Stomach smooth muscle (tissue), 2 donors: ENCODE data around the gene SMYD3.
"Not testable (repeated sequence)": the region's sequence is repeated elsewhere in the genome, so short reads cannot be mapped to it uniquely, and the experiment has no call there.

Experiments
- H3K27ac ChIP-seq: one replicate; pipeline ENCODE4 v1.7.0; 2013; ENCODE audit warnings: mild to moderate bottlenecking, low read length, inconsistent platforms
- H3K27me3 ChIP-seq, 2 donors: one replicate each; pipeline ENCODE4 v1.7.0; 2013; ENCODE audit warnings: low read length in 2 of 2; ENCODE audit not compliant: insufficient read depth in 2 of 2, control insufficient read depth in 1 of 2
- H3K36me3 ChIP-seq, 2 donors: one replicate each; pipeline ENCODE4 v1.7.0; 2013; ENCODE audit warnings: low read length in 2 of 2; ENCODE audit not compliant: control insufficient read depth in 2 of 2, insufficient read depth in 2 of 2
- H3K4me1 ChIP-seq: one replicate; pipeline ENCODE4 v1.7.0; 2013; ENCODE audit warnings: low read length; ENCODE audit not compliant: control insufficient read depth, insufficient read depth
- H3K4me3 ChIP-seq, 2 donors: one replicate each; pipeline ENCODE4 v1.7.0; 2013; ENCODE audit warnings: low read length in 2 of 2
- H3K9ac ChIP-seq, 2 donors: one replicate each; pipeline ENCODE4 v1.7.0; 2013; ENCODE audit warnings: low read length in 2 of 2, mild to moderate bottlenecking in 1 of 2
- H3K9me3 ChIP-seq, 2 donors: one replicate each; pipeline ENCODE4 v1.7.0; 2013; ENCODE audit warnings: low read length in 2 of 2; ENCODE audit not compliant: control insufficient read depth in 2 of 2
- donor health status: healthy.
- donor health status: Pancreatic carcinoma.

SMYD3 gene

GRCh38 chr1:246032031-246032551, 475.0 kb downstream of the SMYD3 start:
- Histone ChIP-seq H3K4me1 (peaks cover 3% of the 10 kb centered on the region), H3K27me3 (no peaks in the 10 kb centered on the region), H3K27ac (no peak overlapping the region), H3K9me3 (no peaks in the 10 kb centered on the region), H3K36me3 (no peaks in the 10 kb centered on the region), H3K9ac (no peak overlapping the region), H3K4me3 (no peak overlapping the region)

- Histone ChIP-seq H3K27ac (no peak overlapping the region), H3K27me3 (no peaks in the 10 kb centered on the region), H3K4me1 (no peaks in the 10 kb centered on the region), H3K9me3 (no peaks in the 10 kb centered on the region), H3K4me3 (no peak overlapping the region), H3K9ac (no peak overlapping the region), H3K36me3 (no peaks in the 10 kb centered on the region)
Observed at GRCh38 chr1:246029616-246030015, 477.5 kb downstream of the SMYD3 start.

- H3K27ac ChIP-seq, H3K4me1 ChIP-seq, H3K36me3 ChIP-seq, H3K4me3 ChIP-seq, H3K9me3 ChIP-seq, H3K27me3 ChIP-seq, H3K9ac ChIP-seq: not testable (repeated sequence)
Observed at GRCh38 chr1:246024118-246024517, 483.0 kb downstream of the SMYD3 start.

GRCh38 chr1:246020211-246020954, 486.7 kb downstream of the SMYD3 start:
- no peak overlapping the region for H3K27ac ChIP-seq
- H3K4me3 ChIP-seq = no peak overlapping the region
- H3K27me3 ChIP-seq = no peaks in the 10 kb centered on the region
- H3K9me3 ChIP-seq = no peaks in the 10 kb centered on the region
- H3K9ac ChIP-seq = no peak overlapping the region
- no peaks in the 10 kb centered on the region for H3K36me3 ChIP-seq
- no peaks in the 10 kb centered on the region for H3K4me1 ChIP-seq

- no peak overlapping the region for H3K27ac ChIP-seq
- no peaks in the 10 kb centered on the region for H3K27me3 ChIP-seq
- no peak overlapping the region for H3K9ac ChIP-seq
- no peak overlapping the region for H3K4me3 ChIP-seq
- no peaks in the 10 kb centered on the region for H3K4me1 ChIP-seq
- H3K36me3 ChIP-seq = no peaks in the 10 kb centered on the region
- no peaks in the 10 kb centered on the region for H3K9me3 ChIP-seq
Observed at GRCh38 chr1:246018146-246018545, 488.9 kb downstream of the SMYD3 start.

GRCh38 chr1:246012341-246012740, 494.7 kb downstream of the SMYD3 start:
- no peak overlapping the region for H3K27ac ChIP-seq
- H3K9ac ChIP-seq = peak overlapping the region in 1 of 2 donors; percentile 24
- H3K4me3 ChIP-seq = no peak overlapping the region
- no peaks in the 10 kb centered on the region for H3K9me3 ChIP-seq
- no peaks in the 10 kb centered on the region for H3K36me3 ChIP-seq
- no peaks in the 10 kb centered on the region for H3K4me1 ChIP-seq
- no peaks in the 10 kb centered on the region for H3K27me3 ChIP-seq

- H3K9ac ChIP-seq = no peak overlapping the region
- H3K27me3 ChIP-seq = no peaks in the 10 kb centered on the region
- H3K4me1 ChIP-seq = no peaks in the 10 kb centered on the region
- H3K36me3 ChIP-seq = no peaks in the 10 kb centered on the region
- no peak overlapping the region for H3K27ac ChIP-seq
- no peak overlapping the region for H3K4me3 ChIP-seq
- no peaks in the 10 kb centered on the region for H3K9me3 ChIP-seq
Observed at GRCh38 chr1:246010386-246010785, 496.7 kb downstream of the SMYD3 start.

- Histone ChIP-seq H3K9ac (no peak overlapping the region), H3K4me1 (no peaks in the 10 kb centered on the region), H3K9me3 (no peaks in the 10 kb centered on the region), H3K36me3 (no peaks in the 10 kb centered on the region), H3K27me3 (no peaks in the 10 kb centered on the region), H3K27ac (no peak overlapping the region), H3K4me3 (peak overlapping the region in 1 of 2 donors; percentile 44)
Observed at GRCh38 chr1:246008363-246008831, 498.7 kb downstream of the SMYD3 start.

GRCh38 chr1:246005067-246005466, 502.0 kb downstream of the SMYD3 start:
- H3K36me3 ChIP-seq = no peaks in the 10 kb centered on the region
- H3K4me1 ChIP-seq = no peaks in the 10 kb centered on the region
- no peak overlapping the region for H3K9ac ChIP-seq
- H3K9me3 ChIP-seq = no peaks in the 10 kb centered on the region
- no peaks in the 10 kb centered on the region for H3K27me3 ChIP-seq
- H3K27ac ChIP-seq = no peak overlapping the region
- H3K4me3 ChIP-seq = no peak overlapping the region

- no peak overlapping the region for H3K27ac ChIP-seq
Observed at GRCh38 chr1:246004301-246004700, 502.8 kb downstream of the SMYD3 start.

GRCh38 chr1:246003442-246003730, 503.7 kb downstream of the SMYD3 start:
- H3K9me3 ChIP-seq = peaks cover 0 to 1% of the 10 kb centered on the region in 2 donors
- H3K9ac ChIP-seq = no peak overlapping the region
- H3K27ac ChIP-seq = no peak overlapping the region
- no peaks in the 10 kb centered on the region for H3K36me3 ChIP-seq
- no peaks in the 10 kb centered on the region for H3K4me1 ChIP-seq
- H3K27me3 ChIP-seq = no peaks in the 10 kb centered on the region
- no peak overlapping the region for H3K4me3 ChIP-seq

More at GRCh38 chr1:246004301-246004700, 502.8 kb downstream of the SMYD3 start:
- Histone ChIP-seq H3K4me3 (no peak overlapping the region), H3K9me3 (no peaks in the 10 kb centered on the region), H3K27me3 (no peaks in the 10 kb centered on the region), H3K36me3 (no peaks in the 10 kb centered on the region), H3K9ac (no peak overlapping the region), H3K4me1 (no peaks in the 10 kb centered on the region)
